GM21723 (cell line): ENCODE data around the gene DUOXA2.
"Not testable (repeated sequence)": the region's sequence is repeated elsewhere in the genome, so short reads cannot be mapped to it uniquely, and the experiment has no call there.

Source experiments
- ATAC-seq: cut with Tn5 transposase; IDR thresholded peaks from one replicate; pipeline ENCODE4 v1.9.1; 2021; ENCODE audit warnings: mild to moderate bottlenecking, moderate library complexity; ENCODE audit not compliant: unreplicated experiment

Gene DUOXA2

DNA sequence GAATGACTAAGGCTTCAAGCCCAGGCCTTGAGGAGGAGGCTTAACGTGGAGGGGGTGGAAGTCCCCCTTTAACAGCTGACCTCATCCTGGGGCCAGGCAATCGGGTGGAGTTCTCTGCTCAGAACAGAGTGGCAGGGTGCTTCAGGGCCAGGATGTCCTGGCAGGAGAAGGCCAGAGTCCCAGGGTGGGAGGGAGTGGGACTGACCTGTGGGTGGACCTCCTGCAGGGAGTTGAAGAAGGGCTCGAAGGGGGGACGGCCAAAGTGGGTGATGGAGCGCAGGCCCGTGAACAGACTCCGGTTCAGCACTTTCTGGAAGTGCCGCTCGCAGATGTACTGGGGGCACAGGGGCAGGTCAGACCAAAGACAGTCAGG is 19.8 kb upstream of the DUOXA2 start:
- no peak for ATAC-seq

DNA sequence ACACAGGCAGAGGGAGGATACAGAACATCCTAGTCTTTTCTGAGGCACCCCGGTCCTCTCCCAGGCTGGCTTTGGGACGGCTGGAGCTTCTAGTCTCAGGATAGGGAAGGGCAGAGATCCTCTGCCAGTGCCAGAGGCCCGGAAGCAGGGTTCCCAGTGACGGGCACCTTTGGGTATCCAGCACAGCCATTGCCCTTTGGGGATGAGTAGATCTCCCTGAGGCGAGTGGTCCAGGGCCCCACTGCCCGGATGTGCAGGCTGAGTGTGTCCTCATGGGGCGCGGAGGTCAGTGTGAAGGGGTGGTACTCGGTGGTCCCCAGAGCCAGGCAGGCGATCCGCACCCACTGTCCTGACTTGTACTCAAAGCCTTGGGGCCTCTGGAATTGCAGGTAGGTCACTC is 18.5 kb upstream of the DUOXA2 start:
- no peak for ATAC-seq

DNA sequence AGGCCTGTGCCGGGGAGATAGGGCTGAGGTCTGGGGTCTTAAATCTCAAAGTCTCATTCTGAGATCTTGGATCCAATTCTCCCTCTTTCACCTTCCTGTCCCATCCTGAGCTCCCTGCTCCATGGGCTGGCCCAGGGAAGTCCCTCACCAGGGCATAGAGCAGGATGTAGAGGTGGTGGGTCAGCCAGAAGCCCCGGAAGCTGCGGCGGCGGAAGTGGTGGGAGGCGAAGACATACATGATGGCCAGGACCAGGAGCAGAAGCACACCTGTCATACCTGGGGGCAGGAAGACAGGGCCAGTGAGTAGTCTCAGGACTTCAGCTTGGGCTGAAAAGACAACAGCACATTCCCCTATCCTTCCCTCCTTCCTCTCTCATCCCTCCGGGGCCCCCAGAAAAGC is 16.7 kb upstream of the DUOXA2 start:
- ATAC-seq, result no peak

DNA sequence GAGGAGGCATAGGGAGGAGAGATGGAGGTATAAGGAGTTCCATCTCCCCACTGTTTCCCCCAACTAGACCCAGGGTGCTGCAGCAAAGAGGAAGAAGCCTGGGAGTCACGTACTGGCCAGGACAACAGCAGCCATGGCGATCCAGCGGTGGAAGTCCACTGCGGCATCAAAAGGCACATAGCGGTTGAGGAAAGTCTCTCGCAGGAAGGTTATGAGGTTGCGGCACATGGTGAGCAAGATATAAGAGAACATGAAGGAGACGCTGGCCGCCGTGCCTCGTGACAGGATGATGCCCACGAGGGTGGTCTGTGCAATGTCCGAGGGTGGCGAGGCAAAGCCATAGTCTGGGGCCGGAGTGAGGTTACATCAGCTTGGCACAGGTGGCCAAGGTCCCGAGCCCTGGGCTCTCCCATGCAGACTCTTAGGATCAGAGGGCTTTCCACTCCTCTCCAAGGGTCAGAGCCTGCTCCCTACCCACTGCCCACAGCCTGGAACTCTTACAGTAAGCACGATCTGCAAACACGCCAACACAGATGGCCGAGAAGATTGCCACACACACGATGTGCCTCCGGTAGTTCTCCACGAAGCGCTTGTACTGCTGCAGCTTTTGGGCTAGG is 14.5 kb upstream of the DUOXA2 start:
- no peak for ATAC-seq

DNA sequence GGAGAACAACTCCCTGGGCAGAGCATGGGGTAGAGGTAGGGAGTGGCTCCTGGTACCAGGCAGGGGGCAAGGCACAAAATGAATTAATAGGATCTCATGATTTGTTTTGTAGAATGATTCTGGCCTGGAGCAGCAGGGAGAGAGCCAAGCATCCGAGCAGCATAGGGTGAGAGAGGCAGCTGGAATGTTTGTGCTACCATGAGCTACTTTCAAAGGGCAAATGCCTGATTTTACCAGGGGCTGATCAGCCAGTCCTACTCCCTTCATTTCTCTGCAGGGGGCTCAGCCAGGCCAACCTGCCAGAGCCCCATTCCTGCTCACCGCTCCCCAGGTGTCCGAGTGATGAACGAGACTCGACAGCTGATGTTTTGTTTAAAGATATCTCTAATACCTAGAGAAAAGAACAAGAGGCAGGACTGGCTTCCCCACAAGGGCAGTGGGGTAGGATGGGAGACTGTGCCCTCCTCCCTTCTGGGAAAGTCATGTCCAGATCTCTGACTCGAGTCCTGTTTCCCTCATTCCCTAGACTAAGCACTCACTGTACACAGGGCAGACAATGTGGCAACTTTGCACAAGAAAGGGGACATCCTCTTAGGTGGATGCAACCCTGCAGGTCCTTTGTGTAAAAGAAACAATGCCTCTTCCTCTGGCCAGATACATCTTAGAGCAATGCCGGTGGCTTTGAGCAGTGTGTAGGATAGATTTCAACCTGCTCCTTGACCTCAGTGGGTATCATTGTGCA is 13.1 kb upstream of the DUOXA2 start:
- no peak for ATAC-seq

DNA sequence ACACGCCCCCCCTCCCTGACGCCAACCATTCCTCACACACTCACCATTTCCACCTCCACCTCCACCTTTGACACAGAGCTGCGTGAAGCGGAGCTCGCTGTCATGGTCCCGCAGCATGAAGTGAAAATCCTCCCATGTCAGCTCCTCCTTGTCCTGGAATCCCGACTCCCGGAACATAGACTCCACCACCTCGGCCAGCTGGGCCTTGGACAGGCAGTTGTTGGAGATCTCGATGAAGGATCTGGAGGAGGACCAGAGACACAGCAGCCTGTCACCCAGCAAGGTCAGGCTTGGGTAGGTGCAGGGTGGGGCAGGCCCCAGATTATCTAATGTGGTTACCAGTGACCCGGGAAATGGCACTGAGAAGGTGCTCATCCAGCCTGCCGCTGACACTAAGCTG is 12.4 kb upstream of the DUOXA2 start:
- ATAC-seq, result no peak

DNA sequence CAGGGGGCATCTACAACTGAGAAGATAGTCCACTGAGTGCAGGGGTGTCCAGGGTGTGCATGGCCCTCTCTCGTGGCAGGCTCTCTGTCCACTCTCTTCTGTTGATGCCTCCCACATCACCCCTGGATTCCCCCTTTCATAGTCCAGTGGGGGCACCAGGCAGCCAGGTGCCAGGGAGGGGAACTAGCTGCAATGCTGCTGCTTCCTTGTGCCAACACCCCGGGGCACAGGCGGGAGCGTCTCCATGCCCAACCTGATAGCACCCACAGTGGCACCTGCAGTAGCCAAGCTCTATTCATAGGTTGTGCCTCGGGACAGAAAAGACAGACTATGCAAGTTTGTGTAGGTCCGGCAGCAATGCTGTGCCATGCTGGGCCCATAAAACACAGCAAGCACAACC is 11.9 kb upstream of the DUOXA2 start:
- no peak for ATAC-seq

DNA sequence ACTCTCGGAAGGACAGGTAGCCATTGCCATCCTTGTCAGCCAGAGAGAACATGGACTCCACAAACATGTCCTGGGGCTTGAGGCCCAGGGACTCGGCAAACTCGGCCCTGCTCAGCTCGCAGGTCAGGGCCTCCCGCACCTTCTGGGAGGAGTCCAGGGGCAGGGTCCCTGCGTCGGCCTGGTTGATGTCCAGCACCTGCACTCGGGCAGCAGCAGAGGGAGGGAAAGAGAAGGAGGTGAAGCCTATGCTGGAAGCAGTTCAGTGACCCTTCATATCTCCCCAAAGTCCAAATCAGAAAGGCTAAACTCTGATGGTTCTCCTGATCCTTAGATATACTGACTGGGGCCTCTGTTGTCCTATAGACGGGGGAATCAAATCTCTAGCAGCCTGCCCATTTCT is 10.0 kb upstream of the DUOXA2 start:
- not testable (repeated sequence) for ATAC-seq

DNA sequence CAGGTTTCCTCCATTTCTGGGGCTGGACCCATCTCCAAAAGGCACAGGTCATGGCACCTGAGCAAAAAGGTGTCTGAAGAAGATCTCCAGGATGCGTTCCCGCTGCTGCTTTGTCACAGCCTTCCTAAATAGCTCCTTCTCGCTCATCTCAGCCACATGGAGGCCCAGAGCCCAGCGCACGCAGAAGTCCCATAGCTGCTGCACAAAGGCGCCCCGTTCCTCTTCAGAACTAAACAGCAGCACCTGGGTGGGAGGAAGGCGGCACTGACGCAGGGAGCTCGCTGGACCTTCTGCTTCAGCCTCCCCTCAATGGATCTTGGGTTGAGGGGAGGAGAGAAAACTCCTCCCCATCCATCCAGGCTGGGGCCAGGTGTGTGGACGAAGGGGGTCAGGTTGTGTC is 8.5 kb upstream of the DUOXA2 start:
- ATAC-seq, result no peak

DNA sequence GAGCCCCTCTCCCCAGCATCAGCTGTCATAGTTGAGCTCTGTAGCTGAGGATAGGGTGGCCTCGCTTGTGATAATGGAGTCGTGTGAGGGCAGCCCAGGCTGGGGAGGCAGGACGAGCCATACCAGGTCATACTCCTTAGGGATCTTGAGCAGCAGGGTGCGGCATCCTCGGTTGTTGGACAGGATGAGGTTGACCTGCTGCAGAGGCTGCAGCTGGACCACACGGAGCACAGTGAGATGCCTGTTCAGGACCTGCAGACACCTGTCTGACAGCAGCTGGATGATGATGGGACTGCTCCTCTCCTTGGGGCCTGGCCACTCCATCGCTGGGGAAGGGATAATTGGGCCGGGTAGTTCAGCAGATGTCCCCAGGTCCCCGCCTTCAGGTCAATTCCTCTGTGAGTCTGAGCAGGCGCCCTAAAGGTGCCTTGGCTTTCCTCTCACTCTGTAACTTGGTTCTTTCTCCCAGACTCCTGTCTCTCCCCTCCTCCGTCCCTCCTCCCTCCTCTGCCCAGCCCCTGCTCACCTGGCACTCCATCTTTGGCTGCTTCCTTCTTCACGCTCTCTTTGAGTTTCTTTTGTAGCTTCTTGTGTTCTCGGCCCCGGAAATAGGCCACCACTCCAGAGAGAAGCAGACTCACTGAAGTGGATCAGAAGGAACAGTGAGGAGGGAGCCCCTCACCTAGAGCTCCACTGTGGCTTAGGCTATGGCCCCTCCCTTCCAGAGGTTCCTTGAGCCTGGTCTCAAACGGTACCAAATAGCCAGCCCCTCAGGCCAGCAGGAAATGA is 7.9 kb upstream of the DUOXA2 start:
- ATAC-seq, result no peak

DNA sequence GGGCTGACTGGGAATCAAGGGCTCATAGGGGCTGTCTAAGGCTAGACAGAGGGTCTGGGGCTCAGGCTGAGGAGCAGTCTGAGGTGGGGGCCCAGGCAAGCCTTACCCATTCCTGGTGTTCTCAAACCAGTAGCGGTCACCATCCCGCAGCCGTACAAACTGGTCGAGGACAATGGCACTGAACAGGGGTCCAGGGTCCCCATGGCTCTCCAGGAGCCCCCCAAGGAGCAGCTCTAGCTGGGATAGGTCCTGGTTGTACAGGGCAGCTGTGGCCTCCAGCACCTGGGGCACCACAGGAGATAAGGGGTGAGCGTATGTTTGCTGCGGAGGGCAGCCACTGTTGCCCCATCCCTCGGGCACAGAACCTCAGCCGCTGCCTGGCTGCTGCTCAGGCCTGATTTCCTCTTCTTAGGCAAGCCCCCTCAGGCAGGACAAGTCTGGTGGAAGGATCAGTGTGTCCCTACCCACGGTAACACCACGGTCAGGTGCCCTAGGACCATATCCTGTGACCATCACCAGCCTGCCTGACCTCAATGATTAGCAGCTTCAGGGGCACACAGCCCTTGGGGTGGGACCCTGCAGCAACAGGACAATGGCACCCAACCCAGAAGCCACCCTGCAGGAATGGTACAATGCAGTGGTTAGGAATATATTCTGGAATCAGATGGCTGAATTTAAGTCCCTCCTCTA is 6.0 kb upstream of the DUOXA2 start:
- ATAC-seq, result no peak

DNA sequence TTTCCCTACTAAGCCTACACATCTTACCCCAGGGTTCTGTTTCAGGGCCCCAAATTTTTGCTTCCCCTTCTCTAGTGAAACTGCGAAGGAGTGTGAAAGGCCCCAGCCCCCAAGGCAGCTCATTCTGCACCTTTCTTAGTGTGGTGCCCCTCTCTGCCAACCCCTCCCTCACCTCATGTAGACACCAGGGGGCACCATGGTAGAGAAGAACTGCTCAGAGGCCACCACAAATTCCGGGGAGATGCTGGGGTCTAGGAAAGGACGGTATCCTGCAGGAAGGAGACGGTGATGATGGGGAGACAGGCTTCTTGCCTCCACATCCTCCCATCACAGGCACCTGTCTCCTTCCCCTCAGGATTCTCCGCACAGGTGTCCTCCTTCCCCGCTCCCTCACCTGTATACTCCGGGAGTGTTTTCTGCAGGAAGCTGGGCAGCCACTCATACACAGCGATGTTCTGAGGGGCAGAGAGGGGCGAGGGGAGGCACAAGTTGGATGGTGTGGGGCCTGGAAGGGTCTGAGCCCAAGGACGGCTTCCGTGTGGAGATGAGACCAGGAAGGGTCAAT is 3.8 kb upstream of the DUOXA2 start:
- ATAC-seq, result no peak

DNA sequence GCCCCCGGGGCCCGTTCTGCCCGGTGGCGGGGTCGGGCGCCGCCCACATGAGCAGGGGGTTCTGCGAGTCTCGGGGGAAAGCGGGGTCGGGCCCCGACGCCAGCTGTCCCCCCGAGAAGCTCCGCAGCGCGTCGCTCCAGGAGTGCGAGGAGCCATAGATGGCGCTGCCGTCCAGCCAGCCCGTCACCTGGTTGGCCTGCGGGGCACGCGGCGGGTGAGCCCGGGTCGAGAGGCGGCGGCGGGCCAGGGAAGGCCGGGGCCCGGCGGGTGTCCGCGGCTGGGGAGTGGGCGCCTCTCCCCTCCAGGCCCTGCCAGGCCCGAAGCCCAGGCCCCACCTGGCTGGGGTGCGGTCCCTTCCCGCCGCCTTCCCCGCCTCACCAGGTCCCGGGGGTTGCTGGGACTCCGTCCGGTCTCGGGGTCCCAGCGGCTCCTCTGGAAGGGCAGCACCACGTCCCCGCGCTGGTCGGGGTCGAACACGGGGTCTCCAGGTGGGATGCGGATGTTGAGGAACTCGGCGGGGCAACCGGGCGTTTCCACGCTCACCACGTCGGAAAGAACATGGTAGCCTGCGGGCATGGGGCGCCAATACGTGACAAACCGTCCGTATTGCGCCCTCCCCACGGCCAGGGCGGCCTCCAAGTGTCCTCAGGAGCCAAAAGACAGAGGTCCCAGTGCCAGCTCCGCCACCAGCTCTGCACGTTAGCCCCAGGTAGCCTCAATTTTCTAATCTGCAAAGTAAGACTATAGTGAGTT is 2.6 kb upstream of the DUOXA2 start:
- ATAC-seq, result no peak

DNA sequence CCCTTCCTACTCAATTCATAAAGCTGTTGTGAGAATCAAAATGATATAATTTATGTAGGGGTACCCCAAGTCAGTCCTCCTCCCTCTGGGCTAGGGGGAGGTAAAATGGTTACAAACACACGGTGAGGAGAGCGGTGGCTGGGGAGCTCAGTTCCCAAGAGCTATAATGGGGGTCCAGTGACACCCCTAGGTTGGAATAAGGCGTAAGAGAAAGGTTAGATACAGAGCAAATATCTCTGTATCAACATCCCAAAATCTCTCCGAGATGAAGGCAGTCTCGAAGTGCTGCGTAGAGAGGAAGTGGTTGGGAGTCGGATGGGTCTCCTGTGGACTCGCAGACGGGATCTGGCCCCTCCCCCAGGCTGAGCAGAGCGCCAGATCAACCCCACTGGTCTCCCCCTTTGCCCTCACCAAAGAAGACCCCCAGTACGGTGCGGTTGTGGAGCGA is 2.0 kb upstream of the DUOXA2 start:
- ATAC-seq, result no peak

DNA sequence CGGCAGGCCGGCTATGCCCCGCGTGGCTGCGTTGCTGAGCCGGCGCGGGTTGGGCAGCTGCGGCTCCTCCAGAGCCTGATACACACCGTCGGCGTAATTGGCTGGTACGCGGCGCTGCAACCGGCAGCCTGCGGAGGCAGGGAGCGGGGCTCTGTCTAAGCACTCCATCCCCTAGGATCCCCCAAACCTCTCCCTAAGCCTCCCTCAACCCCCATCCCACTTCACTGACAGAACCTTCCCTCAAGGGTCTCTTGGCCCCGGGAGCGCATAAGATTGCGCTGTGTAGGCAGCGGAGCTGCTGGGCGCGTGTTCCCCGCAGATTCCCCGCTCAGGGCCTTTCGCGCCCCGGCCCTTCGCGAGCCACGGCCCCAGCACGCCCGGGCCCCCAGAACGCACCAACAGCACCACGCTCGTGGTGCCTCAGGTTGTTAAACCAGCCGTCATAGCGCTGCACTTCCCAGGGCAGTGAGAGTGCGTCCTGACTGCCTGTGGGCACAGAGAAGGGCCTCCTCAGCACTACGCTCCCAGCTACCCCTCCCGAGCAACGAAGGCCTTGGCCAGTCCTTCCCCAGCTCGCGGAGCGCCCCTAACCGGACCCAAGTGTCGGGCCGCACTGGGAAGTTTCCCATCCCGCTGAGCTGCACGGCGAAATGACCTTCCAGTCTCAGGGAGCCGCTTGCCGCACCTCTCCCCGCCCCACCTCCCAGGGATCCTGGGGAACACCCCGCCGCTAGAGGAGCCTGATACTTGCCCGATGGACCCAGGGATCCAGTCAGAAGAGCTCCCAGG is 1.3 kb upstream of the DUOXA2 start:
- ATAC-seq, result no peak

DNA sequence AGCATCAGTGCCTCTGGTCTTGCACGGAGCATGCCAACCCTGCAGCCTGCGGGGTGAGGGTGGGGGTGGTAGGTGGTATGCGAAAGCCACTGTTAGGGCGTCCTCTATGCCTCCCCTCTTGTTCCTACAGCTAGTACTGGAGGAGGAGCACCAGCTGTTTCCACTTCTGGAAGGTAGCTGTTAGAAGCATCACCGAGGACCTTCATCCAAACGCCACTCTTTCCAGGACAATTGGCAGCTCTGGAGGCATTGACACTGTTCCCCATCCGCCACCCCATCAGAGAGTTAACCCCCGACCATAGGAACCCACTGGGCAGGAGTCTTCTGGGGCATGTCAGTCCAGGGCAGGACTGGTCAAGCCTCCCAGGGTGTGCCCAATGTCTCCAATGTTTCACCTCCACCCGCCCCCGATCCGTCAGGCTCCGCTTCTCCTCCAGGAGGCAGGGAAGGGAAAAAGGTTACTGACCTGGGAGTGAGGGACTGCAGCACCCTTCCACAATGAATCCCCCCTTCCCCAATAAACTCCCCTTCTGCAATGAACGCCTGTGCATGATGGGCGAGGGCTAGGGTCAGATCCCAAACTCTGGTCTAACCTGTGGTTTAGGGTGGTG is 641 bp upstream of the DUOXA2 start:
- ATAC-seq, result no peak

DNA sequence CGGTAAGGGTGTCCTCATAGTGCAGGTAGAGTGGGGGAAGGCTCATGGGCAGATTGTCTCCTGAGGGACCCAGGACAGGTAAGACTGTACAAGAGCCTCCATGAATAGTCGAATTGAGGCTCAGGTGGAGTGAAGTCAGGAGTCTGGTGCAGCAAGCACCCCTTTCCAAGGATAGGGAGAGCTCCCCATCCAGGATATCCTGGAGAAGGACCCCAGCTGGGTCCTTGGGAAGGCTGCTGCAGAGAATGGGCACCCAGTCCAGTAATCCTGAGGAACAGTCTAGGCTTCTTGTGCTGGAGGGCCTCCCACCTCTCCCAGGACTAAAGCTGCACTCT is 592 bp downstream of the DUOXA2 start:
- no peak for ATAC-seq

DNA sequence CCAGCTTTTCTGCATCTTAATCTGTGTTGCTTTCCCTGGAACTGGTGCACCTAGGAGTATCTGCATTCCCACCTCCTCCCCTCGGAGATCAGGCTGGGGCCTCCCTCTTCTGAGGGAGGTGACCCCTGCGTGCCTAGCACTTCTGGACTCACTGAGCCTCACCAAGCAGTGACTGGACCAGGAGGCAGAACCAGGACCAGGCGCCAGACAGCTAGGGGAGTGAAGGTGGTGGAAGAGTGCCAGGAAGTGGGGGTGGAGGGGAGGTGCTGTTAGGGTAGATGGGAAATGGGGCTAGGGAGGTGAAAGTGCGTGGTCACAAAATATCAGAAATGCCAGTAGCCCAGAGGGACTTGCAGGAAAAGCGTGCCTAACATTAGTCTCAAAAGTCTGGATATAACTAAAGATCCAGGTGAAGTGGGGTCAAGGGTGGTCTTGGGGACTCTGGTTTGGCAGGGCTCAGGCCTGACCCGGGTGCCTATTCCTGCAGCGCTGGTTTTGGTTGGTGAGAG is 1.2 kb downstream of the DUOXA2 start:
- no peak for ATAC-seq

DNA sequence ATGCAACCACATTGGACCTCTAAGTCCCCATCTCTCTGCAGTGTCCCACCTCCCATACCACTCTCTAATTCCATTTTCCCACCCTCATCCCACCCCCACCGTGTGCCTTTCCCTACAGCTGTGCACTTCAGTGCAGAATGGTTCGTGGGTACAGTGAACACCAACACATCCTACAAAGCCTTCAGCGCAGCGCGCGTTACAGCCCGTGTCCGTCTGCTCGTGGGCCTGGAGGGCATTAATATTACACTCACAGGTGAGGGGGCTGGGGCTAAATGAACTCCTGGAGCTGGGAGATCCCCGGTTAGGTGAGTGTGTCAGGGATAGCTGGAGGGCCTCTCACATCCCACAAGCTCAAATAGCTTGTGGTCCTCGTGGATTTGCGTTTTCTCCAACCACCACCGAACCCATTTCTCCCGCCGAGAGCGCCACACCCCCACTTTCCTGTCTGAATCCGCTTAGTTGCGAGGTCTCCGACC is 1.9 kb downstream of the DUOXA2 start:
- no peak for ATAC-seq
